Body of pancreas (tissue), 4 donors: ENCODE results near the gene IFFO2.

Experiments
- POLR2A ChIP-seq, 3 donors: fragments of 450-650 bp; IDR thresholded peaks; one replicate each; pipeline ENCODE4 v1.6.1; 2016; ENCODE audit warnings: antibody characterized with exemption in 3 of 3, mild to moderate bottlenecking in 2 of 3
- TF ChIP-seq, protein P1 (sequence below), 7 experiments: fragments of 450-650 bp in 4 of 7; fragments of 200-600 bp in 3 of 7; sonication (generic) in 3 of 7; IDR thresholded peaks; one replicate each; pipeline ENCODE4 v1.5.1; 2016 to 2019; ENCODE audit warnings: antibody characterized with exemption in 7 of 7

DNA sequence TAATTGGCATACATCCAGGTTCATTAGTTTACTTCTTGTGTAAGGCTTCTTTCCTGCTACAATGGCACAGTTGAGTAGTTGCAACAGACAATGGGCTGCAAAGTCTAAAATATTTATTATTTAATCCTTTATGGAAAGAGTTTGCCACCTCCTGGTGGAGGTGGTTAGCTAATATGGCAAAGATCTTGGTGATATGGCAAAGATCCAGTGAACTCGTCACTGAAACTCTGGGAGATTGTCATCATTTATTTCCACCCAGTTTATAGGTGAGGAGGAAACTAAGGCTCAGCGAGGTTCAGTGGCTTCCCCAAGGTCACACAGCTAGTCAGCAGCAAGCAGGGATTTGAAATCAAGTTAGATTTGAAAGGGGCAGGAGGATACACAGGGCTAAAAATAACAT is 16.1 kb upstream of the IFFO2 start:
- TF ChIP-seq, protein P1, sequence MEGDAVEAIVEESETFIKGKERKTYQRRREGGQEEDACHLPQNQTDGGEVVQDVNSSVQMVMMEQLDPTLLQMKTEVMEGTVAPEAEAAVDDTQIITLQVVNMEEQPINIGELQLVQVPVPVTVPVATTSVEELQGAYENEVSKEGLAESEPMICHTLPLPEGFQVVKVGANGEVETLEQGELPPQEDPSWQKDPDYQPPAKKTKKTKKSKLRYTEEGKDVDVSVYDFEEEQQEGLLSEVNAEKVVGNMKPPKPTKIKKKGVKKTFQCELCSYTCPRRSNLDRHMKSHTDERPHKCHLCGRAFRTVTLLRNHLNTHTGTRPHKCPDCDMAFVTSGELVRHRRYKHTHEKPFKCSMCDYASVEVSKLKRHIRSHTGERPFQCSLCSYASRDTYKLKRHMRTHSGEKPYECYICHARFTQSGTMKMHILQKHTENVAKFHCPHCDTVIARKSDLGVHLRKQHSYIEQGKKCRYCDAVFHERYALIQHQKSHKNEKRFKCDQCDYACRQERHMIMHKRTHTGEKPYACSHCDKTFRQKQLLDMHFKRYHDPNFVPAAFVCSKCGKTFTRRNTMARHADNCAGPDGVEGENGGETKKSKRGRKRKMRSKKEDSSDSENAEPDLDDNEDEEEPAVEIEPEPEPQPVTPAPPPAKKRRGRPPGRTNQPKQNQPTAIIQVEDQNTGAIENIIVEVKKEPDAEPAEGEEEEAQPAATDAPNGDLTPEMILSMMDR (IDR thresholded peaks at IDR 0.05), result peak in 5 of 7 experiments; percentile 16 to 46 (median 37)
- no peak for TF ChIP-seq POLR2A (IDR thresholded peaks at IDR 0.05)
